H9 (cell line): ENCODE measurements around the gene MED27. TPM values are rescaled to one million over a fixed set of nuclear protein-coding genes. Genes with fewer than 3 reads are reported as not detected.

Source experiments
- DNase-seq: peaks from one replicate; pipeline ENCODE4 v3.0.0-alpha.2; 2017
- H2AFZ ChIP-seq: one replicate; pipeline ENCODE4 v1.6.1; 2013; ENCODE audit warnings: mild to moderate bottlenecking, low read length, control low read depth, moderate library complexity
- H2AK5ac ChIP-seq: 2 replicates; pipeline ENCODE4 v1.6.1; 2013; ENCODE audit warnings: low read length, control low read depth, mixed read lengths; ENCODE audit not compliant: insufficient read length
- H2BK120ac ChIP-seq: one replicate; pipeline ENCODE4 v1.6.1; 2013; ENCODE audit warnings: low read depth, mild to moderate bottlenecking, low read length, control low read depth, inconsistent platforms; ENCODE audit not compliant: poor library complexity, severe bottlenecking
- H2BK12ac ChIP-seq: 2 replicates; pipeline ENCODE4 v1.6.1; 2013; ENCODE audit warnings: low read length, control low read depth, mixed read lengths, low read depth; ENCODE audit not compliant: insufficient read length
- H2BK15ac ChIP-seq: 2 replicates; pipeline ENCODE4 v1.6.1; 2013; ENCODE audit warnings: low read depth, low read length, control low read depth
- H2BK20ac ChIP-seq: one replicate; pipeline ENCODE4 v1.6.1; 2013; ENCODE audit warnings: low read depth, mild to moderate bottlenecking, low read length, control low read depth, inconsistent platforms; ENCODE audit not compliant: poor library complexity, severe bottlenecking
- H2BK5ac ChIP-seq: 2 replicates; pipeline ENCODE4 v1.6.1; 2013; ENCODE audit warnings: low read length, control low read depth, mixed read lengths; ENCODE audit not compliant: insufficient read length
- H3K14ac ChIP-seq: 2 replicates; pipeline ENCODE4 v1.6.1; 2013; ENCODE audit warnings: low read length, control low read depth; ENCODE audit not compliant: insufficient read depth
- H3K18ac ChIP-seq: 2 replicates; pipeline ENCODE4 v1.6.1; 2013; ENCODE audit warnings: low read depth, mild to moderate bottlenecking, mixed read lengths, low read length, control low read depth; ENCODE audit not compliant: insufficient read length
- H3K23ac ChIP-seq: 2 replicates; pipeline ENCODE4 v1.6.1; 2013; ENCODE audit warnings: low read length, control low read depth, mixed read lengths, low read depth; ENCODE audit not compliant: insufficient read length
- H3K23me2 ChIP-seq: 2 replicates; pipeline ENCODE4 v1.6.1; 2013; ENCODE audit warnings: low read depth, mild to moderate bottlenecking, mixed read lengths, low read length, control low read depth; ENCODE audit not compliant: insufficient read length, poor library complexity, severe bottlenecking
- H3K27ac ChIP-seq: 2 replicates; pipeline ENCODE4 v1.5.1; 2013; ENCODE audit warnings: low read length, control low read depth, mixed read lengths, low read depth; ENCODE audit not compliant: insufficient read length
- H3K27me3 ChIP-seq: 2 replicates; pipeline ENCODE4 v1.6.1; 2013; ENCODE audit warnings: low read length, control low read depth, inconsistent platforms; ENCODE audit not compliant: insufficient read depth
- H3K4ac ChIP-seq: 2 replicates; pipeline ENCODE4 v1.6.1; 2013; ENCODE audit warnings: low read depth, mild to moderate bottlenecking, control low read depth, inconsistent platforms, low read length, moderate library complexity
- H3K4me1 ChIP-seq: 2 replicates; pipeline ENCODE4 v1.6.1; 2013; ENCODE audit warnings: low read length, control low read depth, inconsistent platforms; ENCODE audit not compliant: insufficient read depth
- H3K4me2 ChIP-seq: 2 replicates; pipeline ENCODE4 v1.6.1; 2013; ENCODE audit warnings: low read length, control low read depth, mixed read lengths; ENCODE audit not compliant: insufficient read length, insufficient read depth
- H3K56ac ChIP-seq: 2 replicates; pipeline ENCODE4 v1.6.1; 2013; ENCODE audit warnings: low read depth, mild to moderate bottlenecking, mixed read lengths, low read length, control low read depth; ENCODE audit not compliant: insufficient read length
- H3K79me1 ChIP-seq: 2 replicates; pipeline ENCODE4 v1.6.1; 2013; ENCODE audit warnings: low read depth, mild to moderate bottlenecking, moderate library complexity, low read length, control low read depth, inconsistent platforms; ENCODE audit not compliant: insufficient read depth, poor library complexity, severe bottlenecking
- H3K79me2 ChIP-seq: 2 replicates; pipeline ENCODE4 v1.6.1; 2013; ENCODE audit warnings: low read length, control low read depth, inconsistent platforms; ENCODE audit not compliant: insufficient read depth
- H3K9ac ChIP-seq: 2 replicates; pipeline ENCODE4 v1.6.1; 2013; ENCODE audit warnings: low read length, control low read depth, mixed read lengths; ENCODE audit not compliant: insufficient read length; ENCODE audit errors: extremely low read depth
- H3K9me3 ChIP-seq: one replicate; pipeline ENCODE4 v1.6.1; 2013; ENCODE audit warnings: low read depth, low read length, inconsistent platforms; ENCODE audit not compliant: control insufficient read depth
- H3T11ph ChIP-seq: one replicate; pipeline ENCODE4 v1.6.1; 2013; ENCODE audit warnings: mild to moderate bottlenecking, low read length, control low read depth, inconsistent platforms
- H4K20me1 ChIP-seq: one replicate; pipeline ENCODE4 v1.6.1; 2013; ENCODE audit not compliant: control insufficient read depth, insufficient read length, insufficient read depth
- H4K5ac ChIP-seq: 2 replicates; pipeline ENCODE4 v1.6.1; 2013; ENCODE audit warnings: low read depth, mild to moderate bottlenecking, mixed read lengths, low read length, control low read depth; ENCODE audit not compliant: insufficient read length
- H4K8ac ChIP-seq: replicated peaks from 2 replicates; pipeline ENCODE4 v1.6.1; 2013; ENCODE audit warnings: low read length, control low read depth, mixed read lengths, low read depth; ENCODE audit not compliant: insufficient read length
- H4K91ac ChIP-seq: 2 replicates; pipeline ENCODE4 v1.6.1; 2013; ENCODE audit warnings: low read depth, mild to moderate bottlenecking, moderate library complexity, mixed read lengths, low read length, control low read depth; ENCODE audit not compliant: insufficient read length
- H3K27ac Mint-ChIP-seq, 3 experiments: 2 replicates in 2 of 3; 3 replicates in 1 of 3; pipeline ENCODE4 v1.8.0; 2020 to 2021; ENCODE audit warnings: mixed read lengths in 3 of 3, mild to moderate bottlenecking in 1 of 3, moderate library complexity in 1 of 3
- H3K27me3 Mint-ChIP-seq: 2 replicates; pipeline ENCODE4 v1.8.0; 2021; ENCODE audit warnings: low read depth, mild to moderate bottlenecking, moderate library complexity, mixed read lengths
- H3K36me3 Mint-ChIP-seq, 3 experiments: 2 replicates in 2 of 3; 3 replicates in 1 of 3; pipeline ENCODE4 v1.8.0; 2020 to 2021; ENCODE audit warnings: low read depth in 3 of 3, mixed read lengths in 3 of 3; ENCODE audit not compliant: insufficient read depth in 1 of 3
- H3K4me1 Mint-ChIP-seq, 2 experiments: 2 replicates each; pipeline ENCODE4 v1.8.0; 2020; ENCODE audit warnings: mixed read lengths in 2 of 2
- H3K4me3 Mint-ChIP-seq, 2 experiments: 2 replicates in 1 of 2; 3 replicates in 1 of 2; pipeline ENCODE4 v1.8.0; 2020 to 2021; ENCODE audit warnings: mild to moderate bottlenecking in 2 of 2, mixed read lengths in 2 of 2, moderate library complexity in 1 of 2
- H3K9me3 Mint-ChIP-seq, 2 experiments: 2 replicates in 1 of 2; 3 replicates in 1 of 2; pipeline ENCODE4 v1.8.0; 2020; ENCODE audit warnings: mild to moderate bottlenecking in 2 of 2, mixed read lengths in 2 of 2, moderate library complexity in 1 of 2
- WGBS: extraction: QIAGEN DNeasy Blood & Tissue Kit; methylation state at CpG from one replicate; pipeline ENCODE4 v1.1.7; 2013; ENCODE audit warnings: missing lambda C conversion rate, low lambda C conversion rate, mixed read lengths; ENCODE audit not compliant: insufficient read length; ENCODE audit errors: extremely low coverage; 5-methylcytosine and 5-hydroxymethylcytosine counted together
- total RNA-seq: library from RNA; stranded (reverse); gene quantifications from 2 replicates; pipeline ENCODE4 v1.2.1, GENCODE V29; 2021
- TF ChIP-seq, protein P1 (sequence below): fragments of 200-600 bp; sonication (generic); conservative IDR thresholded peaks from 3 replicates; pipeline ENCODE4 v1.8.0; 2021; ENCODE audit warnings: antibody characterized with exemption, mild to moderate bottlenecking

The MED27 gene
- total RNA-seq, 1 experiment from 2014 or later: 33.5 TPM

DNA sequence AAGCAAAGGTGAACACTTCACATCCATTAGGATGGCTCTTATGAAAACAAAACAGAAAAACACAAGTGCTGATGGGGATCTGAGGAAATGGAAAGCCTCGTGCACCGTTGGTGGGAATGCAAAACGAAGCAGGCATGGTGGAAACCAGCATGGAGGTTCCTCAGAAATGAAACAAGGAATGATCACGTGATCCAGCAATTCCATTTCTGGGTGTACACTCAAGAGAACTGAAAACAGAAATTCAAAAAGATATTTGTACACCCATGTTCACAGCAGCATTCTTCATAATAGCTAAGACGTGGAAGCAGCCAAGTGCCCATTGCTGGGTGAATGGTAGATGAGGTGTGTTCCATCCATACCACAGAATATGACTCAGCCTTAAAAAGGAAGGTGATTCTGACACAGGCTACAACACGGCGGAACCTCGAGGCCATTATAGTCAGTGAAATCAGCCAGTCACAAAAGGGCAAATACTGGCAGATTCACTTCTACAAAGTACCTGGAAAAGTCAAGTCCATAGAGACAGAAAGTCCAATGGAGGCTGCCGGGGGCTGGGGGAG lies 252.6 kb downstream of the MED27 start:
- no CpG with 5 or more reads among the region's 9 CpGs for WGBS
- H3K79me1 ChIP-seq: no peaks in the 10 kb centered on the region

More for the DNA sequence above, 252.6 kb downstream of the MED27 start:
- Histone ChIP-seq H4K20me1 (no peaks in the 10 kb centered on the region), H3K9me3 (no peaks in the 10 kb centered on the region), H2BK12ac (no peak overlapping the region), H3K4me2 (no peak overlapping the region), H3T11ph (no peak overlapping the region), H4K8ac (no peak overlapping the region), H2AFZ (no peak overlapping the region), H2AK5ac (no peak overlapping the region), H4K91ac (no peak overlapping the region), H2BK20ac (no peak overlapping the region), H3K9ac (no peak overlapping the region), H2BK15ac (no peak overlapping the region), H3K27me3 (no peaks in the 10 kb centered on the region), H3K4ac (no peak overlapping the region), H3K56ac (no peak overlapping the region), H3K4me1 (no peaks in the 10 kb centered on the region), H3K79me2 (no peaks in the 10 kb centered on the region), H4K5ac (no peak overlapping the region), H3K18ac (no peak overlapping the region), H2BK5ac (no peak overlapping the region), H2BK120ac (no peak overlapping the region), H3K27ac (no peak overlapping the region), H3K14ac (no peak overlapping the region), H3K23me2 (no peaks in the 10 kb centered on the region), H3K23ac (no peak overlapping the region)
- DNase-seq: no peak
- TF ChIP-seq, protein P1, sequence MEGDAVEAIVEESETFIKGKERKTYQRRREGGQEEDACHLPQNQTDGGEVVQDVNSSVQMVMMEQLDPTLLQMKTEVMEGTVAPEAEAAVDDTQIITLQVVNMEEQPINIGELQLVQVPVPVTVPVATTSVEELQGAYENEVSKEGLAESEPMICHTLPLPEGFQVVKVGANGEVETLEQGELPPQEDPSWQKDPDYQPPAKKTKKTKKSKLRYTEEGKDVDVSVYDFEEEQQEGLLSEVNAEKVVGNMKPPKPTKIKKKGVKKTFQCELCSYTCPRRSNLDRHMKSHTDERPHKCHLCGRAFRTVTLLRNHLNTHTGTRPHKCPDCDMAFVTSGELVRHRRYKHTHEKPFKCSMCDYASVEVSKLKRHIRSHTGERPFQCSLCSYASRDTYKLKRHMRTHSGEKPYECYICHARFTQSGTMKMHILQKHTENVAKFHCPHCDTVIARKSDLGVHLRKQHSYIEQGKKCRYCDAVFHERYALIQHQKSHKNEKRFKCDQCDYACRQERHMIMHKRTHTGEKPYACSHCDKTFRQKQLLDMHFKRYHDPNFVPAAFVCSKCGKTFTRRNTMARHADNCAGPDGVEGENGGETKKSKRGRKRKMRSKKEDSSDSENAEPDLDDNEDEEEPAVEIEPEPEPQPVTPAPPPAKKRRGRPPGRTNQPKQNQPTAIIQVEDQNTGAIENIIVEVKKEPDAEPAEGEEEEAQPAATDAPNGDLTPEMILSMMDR: no peak
- no peaks in the 10 kb centered on the region; the same call in 1 of the 2 replicates for H3K27me3 Mint-ChIP-seq
- H3K27ac Mint-ChIP-seq: no peak overlapping the region; a peak in 1 of 7 replicates
- peaks cover 4 to 12% of the 10 kb centered on the region in 2 experiments; a peak in 3 of 4 replicates for H3K4me1 Mint-ChIP-seq
- H3K4me3 Mint-ChIP-seq: no peak overlapping the region
- H3K36me3 Mint-ChIP-seq: no peaks in the 10 kb centered on the region; a peak in 1 of 7 replicates
- H3K9me3 Mint-ChIP-seq: no peaks in the 10 kb centered on the region
